ENCODE data around the gene CENPF.
"Not testable (repeated sequence)": the region's sequence is repeated elsewhere in the genome, so short reads cannot be mapped to it uniquely, and the experiment has no call there.

CENPF gene

GRCh38 chr1:214675524-214675923, 72.5 kb downstream of the CENPF start:
- not testable (repeated sequence) for H3K36me3 Mint-ChIP-seq; DNase-seq; H3K4me1 Mint-ChIP-seq; H3K27ac Mint-ChIP-seq; ATAC-seq (replicated peaks); H3K27me3 Mint-ChIP-seq; H3K4me3 Mint-ChIP-seq
- peaks cover 0 to 10% of the 10 kb centered on the region in 2 donors for H3K9me3 Mint-ChIP-seq

- peaks cover 0 to 10% of the 10 kb centered on the region in 2 donors for H3K9me3 Mint-ChIP-seq
- peaks cover 0 to 4% of the 10 kb centered on the region in 2 donors for H3K27me3 Mint-ChIP-seq
- H3K4me3 Mint-ChIP-seq = no peak overlapping the region
- DNase-seq (no peak), ATAC-seq (replicated peaks) (no peak)
- no peak overlapping the region for H3K27ac Mint-ChIP-seq
- H3K36me3 Mint-ChIP-seq = peaks cover 0 to 4% of the 10 kb centered on the region in 2 donors
- H3K4me1 Mint-ChIP-seq = no peaks in the 10 kb centered on the region
These were observed 73.8 kb downstream of the CENPF start for GRCh38 chr1:214676747-214677146.

GRCh38 chr1:214677945-214678344, 75.0 kb downstream of the CENPF start:
- ATAC-seq (replicated peaks) (no peak), DNase-seq (no peak)
- H3K4me3 Mint-ChIP-seq = no peak overlapping the region
- H3K4me1 Mint-ChIP-seq = no peaks in the 10 kb centered on the region
- peaks cover 0 to 4% of the 10 kb centered on the region in 2 donors for H3K27me3 Mint-ChIP-seq
- H3K9me3 Mint-ChIP-seq = peaks cover 0 to 5% of the 10 kb centered on the region in 2 donors
- peaks cover 0 to 4% of the 10 kb centered on the region in 2 donors for H3K36me3 Mint-ChIP-seq
- no peak overlapping the region for H3K27ac Mint-ChIP-seq

GRCh38 chr1:214678386-214678785, 75.4 kb downstream of the CENPF start:
- Mint-ChIP-seq H3K27me3 (peaks cover 0 to 4% of the 10 kb centered on the region in 2 donors), H3K36me3 (peaks cover 0 to 4% of the 10 kb centered on the region in 2 donors), H3K4me1 (no peaks in the 10 kb centered on the region), H3K27ac (no peak overlapping the region), H3K4me3 (no peak overlapping the region), H3K9me3 (peaks cover 0 to 5% of the 10 kb centered on the region in 2 donors)
- no peak for ATAC-seq (replicated peaks)
- DNase-seq = no peak

- no peak for ATAC-seq (replicated peaks)
- DNase-seq = no peak
- H3K4me1 Mint-ChIP-seq = no peaks in the 10 kb centered on the region
- no peak overlapping the region for H3K4me3 Mint-ChIP-seq
- H3K9me3 Mint-ChIP-seq = peaks cover 0 to 1% of the 10 kb centered on the region in 2 donors
- no peak overlapping the region for H3K27ac Mint-ChIP-seq
- H3K27me3 Mint-ChIP-seq = peaks cover 0 to 4% of the 10 kb centered on the region in 2 donors
- no peaks in the 10 kb centered on the region for H3K36me3 Mint-ChIP-seq
These were observed 80.6 kb downstream of the CENPF start for GRCh38 chr1:214683621-214684020.

GRCh38 chr1:214685906-214686305, 82.9 kb downstream of the CENPF start:
- H3K27ac Mint-ChIP-seq = no peak overlapping the region
- H3K4me1 Mint-ChIP-seq = no peaks in the 10 kb centered on the region
- H3K4me3 Mint-ChIP-seq = no peak overlapping the region
- H3K9me3 Mint-ChIP-seq = no peaks in the 10 kb centered on the region
- no peaks in the 10 kb centered on the region for H3K27me3 Mint-ChIP-seq
- no peak for ATAC-seq (replicated peaks)
- DNase-seq = no peak
- no peaks in the 10 kb centered on the region for H3K36me3 Mint-ChIP-seq

GRCh38 chr1:214686497-214686896, 83.5 kb downstream of the CENPF start:
- DNase-seq (no peak), ATAC-seq (replicated peaks) (no peak)
- Mint-ChIP-seq H3K36me3 (no peaks in the 10 kb centered on the region), H3K27me3 (no peaks in the 10 kb centered on the region), H3K4me1 (no peaks in the 10 kb centered on the region), H3K27ac (no peak overlapping the region), H3K4me3 (no peak overlapping the region), H3K9me3 (no peaks in the 10 kb centered on the region)

GRCh38 chr1:214688891-214689290, 85.9 kb downstream of the CENPF start:
- Mint-ChIP-seq H3K9me3 (no peaks in the 10 kb centered on the region), H3K4me1 (no peaks in the 10 kb centered on the region), H3K27ac (no peak overlapping the region), H3K36me3 (no peaks in the 10 kb centered on the region), H3K4me3 (no peak overlapping the region), H3K27me3 (no peaks in the 10 kb centered on the region)
- no peak for DNase-seq
- no peak for ATAC-seq (replicated peaks)

GRCh38 chr1:214694769-214695168, 91.8 kb downstream of the CENPF start:
- Mint-ChIP-seq H3K4me3 (no peak overlapping the region), H3K27ac (no peak overlapping the region), H3K27me3 (no peaks in the 10 kb centered on the region), H3K36me3 (no peaks in the 10 kb centered on the region), H3K9me3 (peaks cover 0 to 2% of the 10 kb centered on the region in 2 donors), H3K4me1 (no peaks in the 10 kb centered on the region)
- ATAC-seq (replicated peaks) (no peak), DNase-seq (no peak)

- Mint-ChIP-seq H3K36me3 (no peaks in the 10 kb centered on the region), H3K4me3 (no peak overlapping the region), H3K27ac (no peak overlapping the region), H3K4me1 (no peaks in the 10 kb centered on the region), H3K9me3 (peaks cover 4 to 6% of the 10 kb centered on the region in 2 donors), H3K27me3 (no peaks in the 10 kb centered on the region)
- ATAC-seq (replicated peaks) (no peak), DNase-seq (no peak)
These were observed 95.6 kb downstream of the CENPF start for GRCh38 chr1:214698559-214698958.

- ATAC-seq (replicated peaks) = no peak
- Mint-ChIP-seq H3K4me1 (no peaks in the 10 kb centered on the region), H3K27me3 (no peaks in the 10 kb centered on the region), H3K36me3 (no peaks in the 10 kb centered on the region), H3K9me3 (peaks cover 14 to 22% of the 10 kb centered on the region in 2 donors), H3K27ac (no peak overlapping the region), H3K4me3 (no peak overlapping the region)
- DNase-seq = no peak
These were observed 97.4 kb downstream of the CENPF start for GRCh38 chr1:214700437-214700836.

GRCh38 chr1:214702556-214702955, 99.6 kb downstream of the CENPF start:
- no peaks in the 10 kb centered on the region for H3K27me3 Mint-ChIP-seq

GRCh38 chr1:214707306-214708087, 104.5 kb downstream of the CENPF start:
- ATAC-seq (replicated peaks) (no peak), DNase-seq (no peak)
- peaks cover 0 to 12% of the 10 kb centered on the region in 2 donors for H3K27me3 Mint-ChIP-seq
- no peak overlapping the region for H3K4me3 Mint-ChIP-seq
- H3K27ac Mint-ChIP-seq = no peak overlapping the region
- H3K4me1 Mint-ChIP-seq = no peaks in the 10 kb centered on the region
- no peaks in the 10 kb centered on the region for H3K36me3 Mint-ChIP-seq
- H3K9me3 Mint-ChIP-seq = peaks cover 18 to 34% of the 10 kb centered on the region in 2 donors

More at GRCh38 chr1:214702556-214702955, 99.6 kb downstream of the CENPF start:
- no peak overlapping the region for H3K27ac Mint-ChIP-seq
- ATAC-seq (replicated peaks) (no peak), DNase-seq (no peak)
- H3K36me3 Mint-ChIP-seq = no peaks in the 10 kb centered on the region
- H3K4me1 Mint-ChIP-seq = no peaks in the 10 kb centered on the region
- H3K4me3 Mint-ChIP-seq = no peak overlapping the region
- peaks cover 16 to 34% of the 10 kb centered on the region in 2 donors for H3K9me3 Mint-ChIP-seq

GRCh38 chr1:214708321-214708955, 105.4 kb downstream of the CENPF start:
- Mint-ChIP-seq H3K27ac (no peak overlapping the region), H3K4me1 (no peaks in the 10 kb centered on the region), H3K27me3 (peaks cover 0 to 12% of the 10 kb centered on the region in 2 donors), H3K9me3 (peaks cover 16 to 29% of the 10 kb centered on the region in 2 donors), H3K36me3 (no peaks in the 10 kb centered on the region), H3K4me3 (no peak overlapping the region)
- DNase-seq (no peak), ATAC-seq (replicated peaks) (no peak)

- peaks cover 0 to 12% of the 10 kb centered on the region in 2 donors for H3K27me3 Mint-ChIP-seq
- no peaks in the 10 kb centered on the region for H3K4me1 Mint-ChIP-seq
- H3K4me3 Mint-ChIP-seq = no peak overlapping the region
- DNase-seq = no peak
- H3K9me3 Mint-ChIP-seq = peaks cover 12 to 23% of the 10 kb centered on the region in 2 donors
- no peaks in the 10 kb centered on the region for H3K36me3 Mint-ChIP-seq
- H3K27ac Mint-ChIP-seq = no peak overlapping the region
- ATAC-seq (replicated peaks) = no peak
These were observed 106.2 kb downstream of the CENPF start for GRCh38 chr1:214709241-214709640.

All from stimulated activated naive B cell treated with anti-CD40 and anti-IgM and Interleukin-4, amounts not matched to agents 10 μg/mL and 1 μg/mL and 100 μg/mL, for 72 hours (primary cell).